Activated CD4-positive, CD25-positive, alpha-beta regulatory T cell treated with anti-CD3 and anti-CD28 coated beads, Interleukin-2, amount 50 U/mL, for 24 hours (primary cell): Measurements from ENCODE around the gene RALBP1.

ENCODE experiments used
- ATAC-seq, 2 donors: fragments of 150-1000 bp; cut with Tn5 transposase; one replicate each; pipeline ENCODE4 v1.10.0; 2021; ENCODE audit warnings: mild to moderate bottlenecking in 1 of 2, moderate library complexity in 1 of 2

RALBP1 gene

GRCh38 chr18:9552616-9553015 is 77.3 kb downstream of the RALBP1 start:
- no peak for ATAC-seq

DNA sequence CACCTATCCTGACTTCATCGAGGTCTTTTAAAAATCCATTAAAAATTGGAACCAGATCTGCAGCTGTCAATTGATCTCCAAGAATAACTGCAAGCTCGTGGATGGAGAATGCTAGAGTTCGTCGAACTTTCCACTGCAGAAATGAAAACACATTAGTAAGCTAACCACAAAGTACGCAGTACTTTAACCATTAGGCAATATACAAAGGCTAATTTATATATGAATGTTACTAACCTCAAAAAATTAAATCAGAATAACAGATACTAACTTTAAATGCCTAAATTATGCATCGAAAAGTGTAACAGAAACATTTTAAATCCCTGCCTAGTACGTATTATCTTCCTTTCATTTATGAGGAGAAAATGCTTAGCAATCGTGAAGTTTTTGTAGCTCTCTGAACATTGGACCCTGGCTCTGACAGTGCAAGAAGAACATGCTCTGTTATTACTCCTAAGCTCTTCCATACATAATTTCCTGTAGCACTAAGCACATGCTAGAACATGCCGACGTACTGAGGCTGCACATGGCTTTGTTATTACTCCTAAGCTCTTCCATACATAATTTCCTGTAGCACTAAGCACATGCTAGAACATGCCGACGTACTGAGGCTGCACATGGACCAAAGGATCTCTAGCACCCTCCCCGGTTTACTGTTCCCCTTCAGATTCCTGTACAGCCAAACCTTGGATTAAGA is 82.1 kb downstream of the RALBP1 start:
- no peak for ATAC-seq

DNA sequence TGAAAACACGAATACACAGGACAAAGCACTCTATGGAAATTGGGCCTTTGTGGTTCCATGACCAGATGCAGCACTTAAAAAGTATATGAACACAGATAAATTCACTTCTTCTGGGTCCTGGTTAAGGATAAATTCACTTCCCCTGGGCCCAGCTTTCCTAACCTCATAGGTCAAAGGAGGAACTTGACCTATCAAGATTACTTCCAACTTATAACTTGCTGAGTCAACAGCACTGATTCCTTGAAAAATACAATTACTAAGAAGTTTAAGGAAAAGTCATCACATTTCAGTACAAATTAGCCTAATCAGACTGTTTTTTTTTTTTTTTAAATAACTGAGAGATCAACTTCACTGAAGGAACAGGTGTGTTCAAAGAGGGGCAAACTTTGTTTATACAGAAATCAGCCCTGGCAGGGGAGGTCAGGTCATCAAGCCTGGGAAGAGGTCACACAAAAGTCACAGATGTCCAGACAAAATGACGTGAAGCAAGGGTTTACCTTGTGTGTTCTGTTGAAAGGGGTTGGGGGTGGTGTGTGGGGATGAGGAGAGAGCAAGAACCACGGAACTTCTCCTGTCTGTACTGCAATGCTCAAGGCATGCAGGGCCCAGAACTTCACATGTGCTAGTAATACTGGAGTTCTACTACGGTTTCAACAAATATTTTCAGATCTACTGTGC is 83.2 kb downstream of the RALBP1 start:
- no peak for ATAC-seq

- no peak for ATAC-seq
Measured at GRCh38 chr18:9559253-9559652, 83.9 kb downstream of the RALBP1 start.

GRCh38 chr18:9561759-9562158 is 86.4 kb downstream of the RALBP1 start:
- no peak for ATAC-seq

DNA sequence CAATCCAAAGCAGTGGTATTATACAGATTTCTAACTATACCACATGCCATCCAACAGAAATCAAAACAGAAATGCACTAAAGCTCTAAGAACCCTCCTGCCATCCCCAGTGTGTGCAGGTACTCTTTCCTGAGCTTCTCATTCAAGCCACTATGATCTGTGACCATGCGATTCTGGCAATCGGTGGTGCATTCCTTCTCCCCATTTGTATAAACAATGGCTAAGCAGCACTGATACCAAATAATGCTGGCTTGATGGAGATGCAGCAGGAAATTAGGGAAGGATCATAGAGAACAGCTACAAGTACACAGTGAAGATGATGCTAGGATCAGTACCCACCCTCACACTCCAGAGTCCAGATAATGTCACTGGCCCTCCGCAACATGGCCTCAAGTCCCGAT is 87.3 kb downstream of the RALBP1 start:
- no peak for ATAC-seq

DNA sequence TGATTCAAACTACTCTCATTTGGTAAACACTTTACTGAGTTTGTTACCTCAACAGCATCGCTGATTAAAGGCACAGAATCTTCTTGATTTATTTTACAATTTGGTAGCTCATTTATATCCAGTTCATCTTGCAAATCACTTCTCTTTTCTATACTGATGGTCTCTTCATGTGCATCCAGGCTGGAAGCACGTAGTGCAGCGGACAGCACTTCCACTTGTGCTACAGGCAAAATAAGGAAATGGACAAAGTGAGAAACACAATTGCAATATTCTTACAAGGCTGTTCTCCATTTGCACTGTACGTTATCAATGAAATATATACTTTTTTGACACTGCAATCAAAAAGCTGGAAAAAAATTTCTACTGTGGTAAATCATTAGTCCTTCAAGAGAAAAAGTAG is 88.0 kb downstream of the RALBP1 start:
- ATAC-seq, result no peak

GRCh38 chr18:9565407-9565806 is 90.1 kb downstream of the RALBP1 start:
- ATAC-seq, result no peak

- ATAC-seq, result no peak
Measured at GRCh38 chr18:9568186-9568585, 92.9 kb downstream of the RALBP1 start.

DNA sequence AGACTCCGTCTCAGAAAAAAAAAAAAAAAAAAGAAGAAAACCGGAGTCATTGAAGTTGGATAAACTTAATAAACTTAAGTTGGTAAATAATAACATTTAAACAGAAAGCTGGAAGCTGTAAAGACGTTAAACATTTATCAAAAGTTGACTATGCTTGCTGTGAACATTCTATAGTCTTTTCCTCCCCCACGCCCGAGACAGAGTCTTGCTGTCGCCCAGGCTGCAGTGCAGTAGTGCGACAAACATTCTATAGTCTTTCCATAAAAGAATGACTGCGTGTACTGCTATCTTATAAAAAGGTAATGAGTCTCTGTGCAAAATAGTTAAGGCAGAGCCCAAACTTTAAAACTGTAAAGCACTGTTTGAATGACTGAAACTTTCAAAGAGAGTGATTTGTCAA is 93.9 kb downstream of the RALBP1 start:
- no peak for ATAC-seq

- ATAC-seq, result no peak
Measured at GRCh38 chr18:9570255-9570654, 94.9 kb downstream of the RALBP1 start.

DNA sequence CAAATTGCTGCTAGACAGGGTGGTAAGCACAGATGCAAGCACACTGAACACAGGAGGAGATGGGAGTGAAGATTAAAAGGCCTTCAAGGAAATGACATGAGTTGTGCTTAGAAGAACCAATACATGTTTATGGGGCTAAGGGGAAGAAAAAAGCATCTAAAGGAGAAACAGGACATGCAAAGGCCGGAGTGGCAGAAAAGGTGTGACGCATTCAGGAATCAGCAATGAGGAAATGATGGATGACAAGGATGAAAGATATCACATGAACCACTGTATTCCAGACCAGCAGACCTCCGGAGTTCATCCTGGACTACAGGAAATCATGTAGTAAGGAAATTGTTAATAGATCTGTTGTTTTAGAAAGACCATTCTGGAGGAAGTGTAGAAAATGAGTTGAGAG is 96.2 kb downstream of the RALBP1 start:
- ATAC-seq, result no peak

DNA sequence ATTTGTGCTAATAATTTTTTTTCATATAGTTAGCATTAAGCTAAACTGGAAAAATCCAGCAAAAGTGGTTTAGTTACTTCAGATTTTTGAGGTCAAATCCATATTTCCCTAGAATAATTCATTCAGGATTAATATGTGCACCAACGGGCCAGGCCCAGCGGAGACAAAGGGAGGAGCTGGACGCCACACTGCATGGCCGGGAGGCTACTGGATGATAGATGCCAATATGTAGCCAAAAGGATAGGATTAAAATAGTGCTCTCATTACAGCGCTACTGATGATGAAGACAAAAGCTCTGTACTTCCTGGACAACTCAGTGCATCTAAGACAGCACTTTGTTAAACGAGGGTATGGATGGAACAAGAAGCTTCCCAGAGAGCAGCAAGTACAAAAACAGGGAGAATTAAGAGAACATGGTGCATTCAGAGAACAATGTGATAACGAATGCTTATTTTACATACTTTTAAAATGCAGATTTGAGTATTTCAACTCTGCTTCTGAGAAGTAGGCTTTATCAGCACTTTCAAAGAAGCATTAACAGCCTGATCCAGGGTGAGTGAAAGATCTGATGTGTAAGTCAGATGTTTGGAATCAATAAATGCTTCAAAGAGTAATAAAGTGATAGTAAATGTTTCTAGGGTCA is 99.3 kb downstream of the RALBP1 start:
- no peak for ATAC-seq

GRCh38 chr18:9575558-9575957 is 100.2 kb downstream of the RALBP1 start:
- ATAC-seq, result no peak

GRCh38 chr18:9577361-9577760 is 102.0 kb downstream of the RALBP1 start:
- no peak for ATAC-seq

GRCh38 chr18:9578306-9578705 is 103.0 kb downstream of the RALBP1 start:
- no peak for ATAC-seq

DNA sequence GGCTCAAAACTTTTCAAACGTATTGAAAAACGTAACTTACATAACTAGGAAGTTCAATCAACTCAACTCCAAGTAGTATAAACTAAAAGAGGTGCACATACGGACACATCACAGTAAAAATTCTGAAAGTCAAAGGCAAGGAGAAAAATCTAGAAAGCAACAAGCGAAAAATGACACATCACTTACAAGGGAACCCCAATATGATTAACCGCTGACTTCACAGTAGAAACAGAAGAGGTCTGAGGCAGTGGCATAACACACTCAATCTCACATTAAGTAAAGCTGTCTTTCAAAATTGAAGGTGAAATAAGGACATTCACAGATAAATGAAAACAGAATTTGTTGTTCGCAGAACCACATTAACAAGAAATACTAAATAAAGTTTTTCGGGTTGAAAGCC is 106.4 kb downstream of the RALBP1 start:
- no peak for ATAC-seq

DNA sequence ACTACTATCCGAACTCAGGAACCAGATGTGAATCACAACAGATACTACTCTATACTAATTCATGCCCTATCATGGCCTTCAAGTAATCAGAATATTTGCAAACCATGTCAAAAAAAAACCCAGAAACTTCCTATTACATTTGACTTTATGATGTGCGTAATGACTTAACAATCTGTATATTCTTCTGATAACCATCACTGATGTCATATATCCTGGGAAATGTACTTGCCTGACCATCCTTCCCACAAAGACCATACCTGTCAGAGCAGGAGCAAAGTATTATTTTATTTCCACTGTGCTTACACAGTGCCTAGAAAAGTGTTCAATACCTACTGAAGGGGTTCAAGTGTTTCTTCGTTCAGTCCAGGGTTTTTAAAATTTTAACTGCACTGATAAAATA is 111.5 kb downstream of the RALBP1 start:
- ATAC-seq, result no peak
